Karpas-422 (cell line): ENCODE results near the gene CTNND2. TPM values are rescaled to one million over a fixed set of nuclear protein-coding genes. Genes with fewer than 3 reads are reported as not detected.

Source experiments
- DNase-seq: peaks from one replicate; pipeline ENCODE4 v3.0.0-alpha.2; 2015
- H2AFZ ChIP-seq: fragments of 200-600 bp; sonication (generic); 2 replicates; pipeline ENCODE4 v1.6.1; 2014; ENCODE audit warnings: antibody characterized with exemption, low read length, mixed read lengths
- H3K27ac ChIP-seq: fragments of 200-600 bp; sonication (generic); 2 replicates; pipeline ENCODE4 v1.5.1; 2014; ENCODE audit warnings: mild to moderate bottlenecking, low read length, moderate library complexity
- H3K27me3 ChIP-seq: fragments of 200-600 bp; sonication (generic); 2 replicates; pipeline ENCODE4 v1.6.1; 2014; ENCODE audit warnings: low read length, mixed read lengths
- H3K36me3 ChIP-seq: fragments of 200-600 bp; sonication (generic); 2 replicates; pipeline ENCODE4 v1.6.1; 2014; ENCODE audit warnings: low read length, mixed read lengths; ENCODE audit not compliant: insufficient read depth
- H3K4me1 ChIP-seq: fragments of 200-600 bp; sonication (generic); 2 replicates; pipeline ENCODE4 v1.6.1; 2014; ENCODE audit warnings: mild to moderate bottlenecking, low read length, mixed read lengths
- H3K4me2 ChIP-seq: fragments of 200-600 bp; sonication (generic); 2 replicates; pipeline ENCODE4 v1.6.1; 2014; ENCODE audit warnings: low read length, low read depth, mild to moderate bottlenecking; ENCODE audit not compliant: poor library complexity, severe bottlenecking
- H3K4me3 ChIP-seq: fragments of 200-600 bp; sonication (generic); 2 replicates; pipeline ENCODE4 v1.5.1; 2014; ENCODE audit warnings: mild to moderate bottlenecking, antibody characterized with exemption, low read length, mixed read lengths
- H3K79me2 ChIP-seq: fragments of 200-600 bp; sonication (generic); 2 replicates; pipeline ENCODE4 v1.6.1; 2014; ENCODE audit warnings: mild to moderate bottlenecking, low read length, mixed read lengths
- H3K9ac ChIP-seq: fragments of 200-600 bp; sonication (generic); 2 replicates; pipeline ENCODE4 v1.6.0; 2014; ENCODE audit warnings: low read length
- H3K9me2 ChIP-seq: fragments of 200-600 bp; sonication (generic), shearing (Covaris generic); replicated peaks from 2 replicates; pipeline ENCODE4 v1.6.0; 2014; ENCODE audit warnings: mild to moderate bottlenecking, low read length, moderate library complexity; ENCODE audit not compliant: insufficient read depth
- H3K9me3 ChIP-seq: fragments of 300-700, 200-600 bp; sonication (generic); 2 replicates; pipeline ENCODE4 v1.6.1; 2014; ENCODE audit warnings: low read length, mixed read lengths
- H4K20me1 ChIP-seq: fragments of 200-600 bp; sonication (generic); 2 replicates; pipeline ENCODE4 v1.6.1; 2014; ENCODE audit warnings: mild to moderate bottlenecking, antibody characterized with exemption, low read length, low read depth; ENCODE audit not compliant: insufficient read depth
- total RNA-seq: library from RNA; depleted of rRNA; stranded (reverse); fragments of >200 nt; shearing (Covaris generic); gene quantifications from 2 replicates; pipeline ENCODE4 v1.2.3, GENCODE V29; 2014; ENCODE audit warnings: low replicate concordance

Gene CTNND2
- total RNA-seq, 1 experiment from 2014 or later = not detected

GRCh38 chr5:11174591-11174990 lies 729.7 kb downstream of the CTNND2 start:
- Histone ChIP-seq H3K9me3 (no peaks in the 10 kb centered on the region), H4K20me1 (no peaks in the 10 kb centered on the region), H3K4me3 (no peak overlapping the region), H3K4me2 (no peak overlapping the region), H3K27ac (no peak overlapping the region), H3K9me2 (no peaks in the 10 kb centered on the region), H2AFZ (no peak overlapping the region), H3K27me3 (no peaks in the 10 kb centered on the region), H3K36me3 (no peaks in the 10 kb centered on the region), H3K9ac (no peak overlapping the region), H3K79me2 (no peaks in the 10 kb centered on the region), H3K4me1 (no peaks in the 10 kb centered on the region)
- DNase-seq = peak; percentile 4

GRCh38 chr5:11172484-11172883 lies 731.8 kb downstream of the CTNND2 start:
- Histone ChIP-seq H3K4me1 (no peaks in the 10 kb centered on the region), H2AFZ (no peak overlapping the region), H3K9me2 (no peaks in the 10 kb centered on the region), H3K79me2 (no peaks in the 10 kb centered on the region), H3K9ac (no peak overlapping the region), H4K20me1 (no peaks in the 10 kb centered on the region), H3K27ac (no peak overlapping the region), H3K36me3 (no peaks in the 10 kb centered on the region), H3K4me2 (no peak overlapping the region), H3K9me3 (no peaks in the 10 kb centered on the region), H3K4me3 (no peak overlapping the region), H3K27me3 (no peaks in the 10 kb centered on the region)
- peak; percentile 6 for DNase-seq

GRCh38 chr5:11171236-11171635 lies 733.0 kb downstream of the CTNND2 start:
- H3K9ac ChIP-seq = no peak overlapping the region
- no peak overlapping the region for H2AFZ ChIP-seq
- no peaks in the 10 kb centered on the region for H3K9me2 ChIP-seq
- H3K36me3 ChIP-seq = no peaks in the 10 kb centered on the region
- H3K4me2 ChIP-seq = no peak overlapping the region
- H3K27me3 ChIP-seq = no peaks in the 10 kb centered on the region
- H4K20me1 ChIP-seq = no peaks in the 10 kb centered on the region
- no peaks in the 10 kb centered on the region for H3K9me3 ChIP-seq
- DNase-seq = peak; percentile 9
- no peaks in the 10 kb centered on the region for H3K79me2 ChIP-seq
- H3K4me1 ChIP-seq = no peaks in the 10 kb centered on the region
- no peak overlapping the region for H3K27ac ChIP-seq
- no peak overlapping the region for H3K4me3 ChIP-seq

- H4K20me1 ChIP-seq = no peaks in the 10 kb centered on the region
- no peak for DNase-seq
- H3K9ac ChIP-seq = no peak overlapping the region
- H3K9me3 ChIP-seq = no peaks in the 10 kb centered on the region
- no peak overlapping the region for H2AFZ ChIP-seq
- H3K4me1 ChIP-seq = no peaks in the 10 kb centered on the region
- no peaks in the 10 kb centered on the region for H3K9me2 ChIP-seq
- H3K27me3 ChIP-seq = no peaks in the 10 kb centered on the region
- H3K27ac ChIP-seq = no peak overlapping the region
- no peaks in the 10 kb centered on the region for H3K79me2 ChIP-seq
- H3K36me3 ChIP-seq = no peaks in the 10 kb centered on the region
- H3K4me2 ChIP-seq = no peak overlapping the region
- no peak overlapping the region for H3K4me3 ChIP-seq
Observed at GRCh38 chr5:11166923-11167322, 737.3 kb downstream of the CTNND2 start.

- Histone ChIP-seq H3K36me3 (no peaks in the 10 kb centered on the region), H3K27me3 (no peaks in the 10 kb centered on the region), H3K4me1 (no peaks in the 10 kb centered on the region), H3K9ac (no peak overlapping the region), H3K9me3 (no peaks in the 10 kb centered on the region), H3K4me2 (no peak overlapping the region), H3K9me2 (no peaks in the 10 kb centered on the region), H4K20me1 (no peaks in the 10 kb centered on the region), H3K4me3 (no peak overlapping the region), H3K27ac (no peak overlapping the region), H2AFZ (no peak overlapping the region), H3K79me2 (no peaks in the 10 kb centered on the region)
- DNase-seq = no peak
Observed at GRCh38 chr5:11164531-11165294, 739.5 kb downstream of the CTNND2 start.

- H3K9ac ChIP-seq = no peak overlapping the region
- no peak for DNase-seq
- H3K27me3 ChIP-seq = no peaks in the 10 kb centered on the region
- no peaks in the 10 kb centered on the region for H3K36me3 ChIP-seq
- no peaks in the 10 kb centered on the region for H3K9me2 ChIP-seq
- no peaks in the 10 kb centered on the region for H4K20me1 ChIP-seq
- no peak overlapping the region for H3K4me2 ChIP-seq
- no peaks in the 10 kb centered on the region for H3K9me3 ChIP-seq
- H3K4me3 ChIP-seq = no peak overlapping the region
- H3K27ac ChIP-seq = no peak overlapping the region
- H2AFZ ChIP-seq = no peak overlapping the region
- H3K4me1 ChIP-seq = no peaks in the 10 kb centered on the region
- no peaks in the 10 kb centered on the region for H3K79me2 ChIP-seq
Observed at GRCh38 chr5:11157132-11157531, 747.1 kb downstream of the CTNND2 start.

- no peak overlapping the region for H3K4me3 ChIP-seq
- H3K9me2 ChIP-seq = no peaks in the 10 kb centered on the region
- H3K9me3 ChIP-seq = no peaks in the 10 kb centered on the region
Observed at GRCh38 chr5:11153670-11154382, 750.4 kb downstream of the CTNND2 start.

GRCh38 chr5:11152368-11152767 lies 751.9 kb downstream of the CTNND2 start:
- H3K4me1 ChIP-seq = no peaks in the 10 kb centered on the region
- DNase-seq = no peak
- no peaks in the 10 kb centered on the region for H3K27me3 ChIP-seq
- no peaks in the 10 kb centered on the region for H3K36me3 ChIP-seq
- H3K9ac ChIP-seq = no peak overlapping the region
- no peaks in the 10 kb centered on the region for H3K79me2 ChIP-seq
- no peak overlapping the region for H3K4me2 ChIP-seq
- no peaks in the 10 kb centered on the region for H4K20me1 ChIP-seq
- no peak overlapping the region for H3K27ac ChIP-seq
- H3K9me2 ChIP-seq = no peaks in the 10 kb centered on the region
- H3K9me3 ChIP-seq = no peaks in the 10 kb centered on the region
- no peak overlapping the region for H2AFZ ChIP-seq
- H3K4me3 ChIP-seq = no peak overlapping the region

More at GRCh38 chr5:11153670-11154382, 750.4 kb downstream of the CTNND2 start:
- Histone ChIP-seq H3K79me2 (no peaks in the 10 kb centered on the region), H3K4me2 (no peak overlapping the region), H3K27ac (no peak overlapping the region), H3K9ac (no peak overlapping the region), H3K36me3 (no peaks in the 10 kb centered on the region), H3K27me3 (no peaks in the 10 kb centered on the region), H4K20me1 (no peaks in the 10 kb centered on the region), H3K4me1 (no peaks in the 10 kb centered on the region), H2AFZ (no peak overlapping the region)
- DNase-seq = no peak
